Measurements from ENCODE around the gene CCNJ. TPM values are rescaled to one million over a fixed set of nuclear protein-coding genes. Genes with fewer than 3 reads are reported as not detected.

Gene CCNJ
- polyA plus RNA-seq, 1 of the 3 experiments (the other 2 are of a cell fraction): 4.3 TPM

DNA sequence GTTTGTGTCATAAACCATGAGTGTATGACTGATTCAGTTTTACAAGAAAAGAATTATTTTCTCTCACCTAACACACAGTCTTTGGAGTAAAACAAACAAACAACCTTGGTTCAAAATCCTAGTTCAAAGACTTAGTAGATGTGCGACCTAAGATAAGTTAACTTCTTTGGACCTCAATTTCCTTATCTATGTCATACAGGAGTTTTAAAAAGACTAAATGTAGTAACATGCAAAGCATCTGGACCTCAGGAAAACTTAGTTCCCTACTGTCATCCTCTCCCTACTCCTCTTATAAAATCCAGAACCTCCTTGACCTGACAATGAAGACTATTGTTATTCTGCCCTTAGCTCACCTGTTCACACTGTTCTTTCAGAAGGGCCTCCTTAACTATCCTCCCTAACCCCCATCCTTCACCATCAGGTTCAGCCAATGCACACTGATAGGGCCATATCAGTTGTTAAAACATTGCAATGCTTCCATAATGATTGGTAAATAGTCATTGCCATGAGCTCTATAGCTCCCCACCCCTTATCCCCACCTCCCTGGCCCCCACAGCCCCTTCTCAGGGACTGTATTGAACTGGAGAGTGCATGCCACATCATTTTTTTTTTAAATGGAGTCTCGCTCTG, 28.8 kb upstream of the CCNJ start:
- no peak overlapping the region for H3K4me3 ChIP-seq (ENCODE audit: low read depth in 2 of 2, low read length in 1 of 2)
- no peaks in the 10 kb centered on the region for H4K20me1 ChIP-seq (ENCODE audit: insufficient read depth)
- no peak for TF ChIP-seq RCOR1 (IDR thresholded peaks at IDR 0.05; ENCODE audit: low read length)
- TF ChIP-seq, protein P1, sequence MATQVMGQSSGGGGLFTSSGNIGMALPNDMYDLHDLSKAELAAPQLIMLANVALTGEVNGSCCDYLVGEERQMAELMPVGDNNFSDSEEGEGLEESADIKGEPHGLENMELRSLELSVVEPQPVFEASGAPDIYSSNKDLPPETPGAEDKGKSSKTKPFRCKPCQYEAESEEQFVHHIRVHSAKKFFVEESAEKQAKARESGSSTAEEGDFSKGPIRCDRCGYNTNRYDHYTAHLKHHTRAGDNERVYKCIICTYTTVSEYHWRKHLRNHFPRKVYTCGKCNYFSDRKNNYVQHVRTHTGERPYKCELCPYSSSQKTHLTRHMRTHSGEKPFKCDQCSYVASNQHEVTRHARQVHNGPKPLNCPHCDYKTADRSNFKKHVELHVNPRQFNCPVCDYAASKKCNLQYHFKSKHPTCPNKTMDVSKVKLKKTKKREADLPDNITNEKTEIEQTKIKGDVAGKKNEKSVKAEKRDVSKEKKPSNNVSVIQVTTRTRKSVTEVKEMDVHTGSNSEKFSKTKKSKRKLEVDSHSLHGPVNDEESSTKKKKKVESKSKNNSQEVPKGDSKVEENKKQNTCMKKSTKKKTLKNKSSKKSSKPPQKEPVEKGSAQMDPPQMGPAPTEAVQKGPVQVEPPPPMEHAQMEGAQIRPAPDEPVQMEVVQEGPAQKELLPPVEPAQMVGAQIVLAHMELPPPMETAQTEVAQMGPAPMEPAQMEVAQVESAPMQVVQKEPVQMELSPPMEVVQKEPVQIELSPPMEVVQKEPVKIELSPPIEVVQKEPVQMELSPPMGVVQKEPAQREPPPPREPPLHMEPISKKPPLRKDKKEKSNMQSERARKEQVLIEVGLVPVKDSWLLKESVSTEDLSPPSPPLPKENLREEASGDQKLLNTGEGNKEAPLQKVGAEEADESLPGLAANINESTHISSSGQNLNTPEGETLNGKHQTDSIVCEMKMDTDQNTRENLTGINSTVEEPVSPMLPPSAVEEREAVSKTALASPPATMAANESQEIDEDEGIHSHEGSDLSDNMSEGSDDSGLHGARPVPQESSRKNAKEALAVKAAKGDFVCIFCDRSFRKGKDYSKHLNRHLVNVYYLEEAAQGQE (IDR thresholded peaks at IDR 0.05; ENCODE audit: low read depth, low read length): no peak
- no peak for TF ChIP-seq MEF2A (IDR thresholded peaks at IDR 0.05; ENCODE audit: borderline replicate concordance, low read depth)
- no peak for TF ChIP-seq NFIC (IDR thresholded peaks at IDR 0.05; ENCODE audit: borderline replicate concordance)
- TF ChIP-seq FOXJ3 (CRISPR knock-in tag; IDR thresholded peaks at IDR 0.05): no peak
- TF ChIP-seq, protein P2, sequence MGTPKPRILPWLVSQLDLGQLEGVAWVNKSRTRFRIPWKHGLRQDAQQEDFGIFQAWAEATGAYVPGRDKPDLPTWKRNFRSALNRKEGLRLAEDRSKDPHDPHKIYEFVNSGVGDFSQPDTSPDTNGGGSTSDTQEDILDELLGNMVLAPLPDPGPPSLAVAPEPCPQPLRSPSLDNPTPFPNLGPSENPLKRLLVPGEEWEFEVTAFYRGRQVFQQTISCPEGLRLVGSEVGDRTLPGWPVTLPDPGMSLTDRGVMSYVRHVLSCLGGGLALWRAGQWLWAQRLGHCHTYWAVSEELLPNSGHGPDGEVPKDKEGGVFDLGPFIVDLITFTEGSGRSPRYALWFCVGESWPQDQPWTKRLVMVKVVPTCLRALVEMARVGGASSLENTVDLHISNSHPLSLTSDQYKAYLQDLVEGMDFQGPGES (IDR thresholded peaks at IDR 0.05; ENCODE audit: low read depth, low read length): no peak
- no peak for TF ChIP-seq POLR2AphosphoS5 (IDR thresholded peaks at IDR 0.05; ENCODE audit: low read depth, low read length)
- TF ChIP-seq, protein P3, sequence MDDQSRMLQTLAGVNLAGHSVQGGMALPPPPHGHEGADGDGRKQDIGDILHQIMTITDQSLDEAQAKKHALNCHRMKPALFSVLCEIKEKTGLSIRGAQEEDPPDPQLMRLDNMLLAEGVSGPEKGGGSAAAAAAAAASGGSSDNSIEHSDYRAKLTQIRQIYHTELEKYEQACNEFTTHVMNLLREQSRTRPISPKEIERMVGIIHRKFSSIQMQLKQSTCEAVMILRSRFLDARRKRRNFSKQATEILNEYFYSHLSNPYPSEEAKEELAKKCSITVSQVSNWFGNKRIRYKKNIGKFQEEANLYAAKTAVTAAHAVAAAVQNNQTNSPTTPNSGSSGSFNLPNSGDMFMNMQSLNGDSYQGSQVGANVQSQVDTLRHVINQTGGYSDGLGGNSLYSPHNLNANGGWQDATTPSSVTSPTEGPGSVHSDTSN (IDR thresholded peaks at IDR 0.05): no peak
- no peak for TF ChIP-seq TEAD4 (IDR thresholded peaks at IDR 0.05; ENCODE audit: borderline replicate concordance, insufficient read depth)
- no peak for TF ChIP-seq FOXM1 (IDR thresholded peaks at IDR 0.05; ENCODE audit: low read depth)
- no peak for TF ChIP-seq TAF1 (IDR thresholded peaks at IDR 0.05; ENCODE audit: borderline replicate concordance, low read depth, low read length)
- TF ChIP-seq EP300 (IDR thresholded peaks at IDR 0.05; ENCODE audit: borderline replicate concordance in 1 of 2, low read depth in 1 of 2, low read length in 1 of 2): no peak
- TF ChIP-seq CHD2 (IDR thresholded peaks at IDR 0.05; ENCODE audit: low read length, partially characterized antibody): no peak
- no peak for TF ChIP-seq RFX5 (IDR thresholded peaks at IDR 0.05; ENCODE audit: low read length)
- TF ChIP-seq, protein P4, sequence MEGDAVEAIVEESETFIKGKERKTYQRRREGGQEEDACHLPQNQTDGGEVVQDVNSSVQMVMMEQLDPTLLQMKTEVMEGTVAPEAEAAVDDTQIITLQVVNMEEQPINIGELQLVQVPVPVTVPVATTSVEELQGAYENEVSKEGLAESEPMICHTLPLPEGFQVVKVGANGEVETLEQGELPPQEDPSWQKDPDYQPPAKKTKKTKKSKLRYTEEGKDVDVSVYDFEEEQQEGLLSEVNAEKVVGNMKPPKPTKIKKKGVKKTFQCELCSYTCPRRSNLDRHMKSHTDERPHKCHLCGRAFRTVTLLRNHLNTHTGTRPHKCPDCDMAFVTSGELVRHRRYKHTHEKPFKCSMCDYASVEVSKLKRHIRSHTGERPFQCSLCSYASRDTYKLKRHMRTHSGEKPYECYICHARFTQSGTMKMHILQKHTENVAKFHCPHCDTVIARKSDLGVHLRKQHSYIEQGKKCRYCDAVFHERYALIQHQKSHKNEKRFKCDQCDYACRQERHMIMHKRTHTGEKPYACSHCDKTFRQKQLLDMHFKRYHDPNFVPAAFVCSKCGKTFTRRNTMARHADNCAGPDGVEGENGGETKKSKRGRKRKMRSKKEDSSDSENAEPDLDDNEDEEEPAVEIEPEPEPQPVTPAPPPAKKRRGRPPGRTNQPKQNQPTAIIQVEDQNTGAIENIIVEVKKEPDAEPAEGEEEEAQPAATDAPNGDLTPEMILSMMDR (IDR thresholded peaks at IDR 0.05): no peak
- no peak for TF ChIP-seq RAD21 (IDR thresholded peaks at IDR 0.05; ENCODE audit: low read length)
- TF ChIP-seq RXRA (IDR thresholded peaks at IDR 0.05; ENCODE audit: borderline replicate concordance, low read depth): no peak
- TF ChIP-seq TCF12 (IDR thresholded peaks at IDR 0.05): no peak
- TF ChIP-seq, protein P5, sequence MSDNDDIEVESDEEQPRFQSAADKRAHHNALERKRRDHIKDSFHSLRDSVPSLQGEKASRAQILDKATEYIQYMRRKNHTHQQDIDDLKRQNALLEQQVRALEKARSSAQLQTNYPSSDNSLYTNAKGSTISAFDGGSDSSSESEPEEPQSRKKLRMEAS (IDR thresholded peaks at IDR 0.05; ENCODE audit: low read depth): no peak
- 70% methylated on average over 2 of the region's 2 CpGs for WGBS (ENCODE audit: low lambda C conversion rate)
- POLR2A ChIA-PET: no interaction called here
- H3K27ac ChIP-seq (ENCODE audit: low read depth in 2 of 2, low read length in 1 of 2): no peak overlapping the region
- no peaks in the 10 kb centered on the region for H3F3A ChIP-seq (replicated peaks; ENCODE audit: insufficient read depth)
- DNase-seq: no peak
- H3K79me2 ChIP-seq (ENCODE audit: insufficient read depth): no peaks in the 10 kb centered on the region
- no peaks in the 10 kb centered on the region for H3K36me3 ChIP-seq (replicated peaks in 1 of 2; ENCODE audit: control insufficient read depth in 1 of 2, insufficient read depth in 2 of 2, low read length in 1 of 2)
- CTCF ChIA-PET: interaction anchor here (0.7 to 6.9 kb wide), 6 partner anchors 9 to 360 kb away, joined by 3 to 112 read pairs (median 4); no protein-coding TSS in a partner anchor
- no peak overlapping the region for H3K4me2 ChIP-seq
- H3K9me2 ChIP-seq: no peaks in the 10 kb centered on the region
- no peak overlapping the region for H2AFZ ChIP-seq (ENCODE audit: low read depth)
- no peaks in the 10 kb centered on the region for H3K27me3 ChIP-seq (ENCODE audit: insufficient read depth)
- no peaks in the 10 kb centered on the region for H3K4me1 ChIP-seq (ENCODE audit: control insufficient read depth in 1 of 2, insufficient read depth in 2 of 2, low read depth in 1 of 2, low read length in 1 of 2)
- H3K9ac ChIP-seq: no peak overlapping the region
- no peaks in the 10 kb centered on the region for H3K9me3 ChIP-seq

Data from SK-N-SH (cell line).